CD4-positive, CD25-positive, alpha-beta regulatory T cell (primary cell): ENCODE results near the gene DGCR2. TPM values are rescaled to one million over a fixed set of nuclear protein-coding genes. Genes with fewer than 3 reads are reported as not detected.
"Not testable (repeated sequence)": the region's sequence is repeated elsewhere in the genome, so short reads cannot be mapped to it uniquely, and the experiment has no call there.

Experiments used
- ATAC-seq, 2 donors: fragments of 150-1000 bp; cut with Tn5 transposase; one replicate each; pipeline ENCODE4 v1.10.0; 2021; ENCODE audit warnings: low read depth in 2 of 2, moderate number of reproducible peaks in 2 of 2, moderate library complexity in 1 of 2
- DNase-seq, 3 donors: peaks; one replicate each; pipeline versions ENCODE4 v3.0.0 to v3.0.0-alpha.2; 2012 to 2022; ENCODE audit warnings: mixed read lengths in 1 of 3
- H3K27ac ChIP-seq: one replicate; pipeline ENCODE4 v1.7.0; 2013; ENCODE audit warnings: mild to moderate bottlenecking, low read length; ENCODE audit not compliant: insufficient read depth, poor library complexity, severe bottlenecking
- H3K27me3 ChIP-seq: one replicate; pipeline ENCODE4 v1.7.0; 2013; ENCODE audit warnings: low read length; ENCODE audit not compliant: control insufficient read depth, insufficient read depth
- H3K36me3 ChIP-seq: one replicate; pipeline ENCODE4 v1.7.0; 2013; ENCODE audit warnings: mild to moderate bottlenecking, low read length, moderate library complexity; ENCODE audit not compliant: control insufficient read depth, insufficient read depth
- H3K4me1 ChIP-seq: 2 replicates; pipeline ENCODE4 v1.7.0; 2013; ENCODE audit warnings: mild to moderate bottlenecking, low read length; ENCODE audit not compliant: insufficient read depth, control insufficient read depth, poor library complexity, severe bottlenecking
- H3K4me3 ChIP-seq: one replicate; pipeline ENCODE4 v1.7.0; 2013; ENCODE audit warnings: low read depth, mild to moderate bottlenecking, low read length, moderate library complexity
- H3K9me3 ChIP-seq, 2 experiments: 1 replicate in 1 of 2; 2 replicates in 1 of 2; pipeline ENCODE4 v1.7.0; 2013; ENCODE audit warnings: low read length in 2 of 2, mild to moderate bottlenecking in 1 of 2, moderate library complexity in 1 of 2; ENCODE audit not compliant: control insufficient read depth in 2 of 2
- H3K27ac Mint-ChIP-seq, 3 donors: one replicate each; pipeline ENCODE4 v1.8.0; 2020 to 2022; ENCODE audit warnings: mild to moderate bottlenecking in 3 of 3, mixed read lengths in 3 of 3, moderate library complexity in 2 of 3
- H3K27me3 Mint-ChIP-seq: one replicate; pipeline ENCODE4 v1.8.0; 2022; ENCODE audit warnings: mild to moderate bottlenecking, mixed read lengths
- H3K36me3 Mint-ChIP-seq: one replicate; pipeline ENCODE4 v1.8.0; 2020; ENCODE audit warnings: mixed read lengths
- H3K4me1 Mint-ChIP-seq, 4 donors: one replicate each; pipeline ENCODE4 v1.8.0; 2020 to 2022; ENCODE audit warnings: mixed read lengths in 4 of 4, mild to moderate bottlenecking in 1 of 4
- H3K4me3 Mint-ChIP-seq, 4 donors: one replicate each; pipeline ENCODE4 v1.8.0; 2020 to 2022; ENCODE audit warnings: mild to moderate bottlenecking in 4 of 4, mixed read lengths in 4 of 4, moderate library complexity in 3 of 4
- H3K9me3 Mint-ChIP-seq, 7 donors: one replicate each; pipeline ENCODE4 v1.8.0; 2020 to 2022; ENCODE audit warnings: mixed read lengths in 7 of 7, mild to moderate bottlenecking in 3 of 7, moderate library complexity in 2 of 7
- polyA plus RNA-seq, 4 donors: library from polyadenylated mRNA; unstranded; fragments of 300-500 nt; fragmentation: Illumina TruSeq; gene quantifications; one replicate each; pipeline ENCODE4 v1.2.3, GENCODE V29; 2021
- total RNA-seq: library from RNA; stranded (reverse); gene quantifications from one replicate; pipeline ENCODE4 v1.2.3, GENCODE V29; 2022

Gene DGCR2
- total and polyA plus RNA-seq, 5 donors from 2014 or later, result 51.8 to 75.2 (median 58.4) TPM

- Mint-ChIP-seq H3K4me1 (no peaks in the 10 kb centered on the region), H3K4me3 (no peak overlapping the region), H3K27me3 (peaks cover 29% of the 10 kb centered on the region), H3K36me3 (no peaks in the 10 kb centered on the region), H3K9me3 (no peaks in the 10 kb centered on the region), H3K27ac (no peak overlapping the region)
- H3K36me3 ChIP-seq, result no peaks in the 10 kb centered on the region
- H3K4me3 ChIP-seq, result no peak overlapping the region
- no peaks in the 10 kb centered on the region for H3K4me1 ChIP-seq
- H3K27ac ChIP-seq, result no peak overlapping the region
- peaks cover 1% of the 10 kb centered on the region for H3K27me3 ChIP-seq
- ATAC-seq (no peak), DNase-seq (no peak)
- H3K9me3 ChIP-seq, result no peaks in the 10 kb centered on the region
Observed at GRCh38 chr22:19016081-19016766, 106.0 kb downstream of the DGCR2 start.

GRCh38 chr22:19014886-19015285, 107.3 kb downstream of the DGCR2 start:
- no peaks in the 10 kb centered on the region for H3K36me3 Mint-ChIP-seq
- ATAC-seq, result no peak

GRCh38 chr22:19013881-19014598, 108.2 kb downstream of the DGCR2 start:
- not testable (repeated sequence) for DNase-seq, H3K9me3 Mint-ChIP-seq, H3K27ac ChIP-seq, H3K4me1 ChIP-seq, H3K27me3 ChIP-seq, ATAC-seq, H3K4me3 ChIP-seq, H3K9me3 ChIP-seq, H3K4me1 Mint-ChIP-seq, H3K36me3 Mint-ChIP-seq, H3K4me3 Mint-ChIP-seq, H3K36me3 ChIP-seq, H3K27ac Mint-ChIP-seq
- H3K27me3 Mint-ChIP-seq, result peaks cover 22% of the 10 kb centered on the region

More at GRCh38 chr22:19014886-19015285, 107.3 kb downstream of the DGCR2 start:
- DNase-seq, result no peak
- Histone ChIP-seq H3K9me3 (no peaks in the 10 kb centered on the region), H3K4me3 (no peak overlapping the region), H3K27me3 (peaks cover 3% of the 10 kb centered on the region), H3K27ac (no peak overlapping the region), H3K4me1 (no peaks in the 10 kb centered on the region), H3K36me3 (no peaks in the 10 kb centered on the region)
- Mint-ChIP-seq H3K4me3 (no peak overlapping the region), H3K27me3 (peaks cover 22% of the 10 kb centered on the region), H3K27ac (peak overlapping the region in 1 of 3 donors; percentile 43), H3K4me1 (no peaks in the 10 kb centered on the region), H3K9me3 (no peaks in the 10 kb centered on the region)

- peaks cover 23% of the 10 kb centered on the region for H3K27me3 Mint-ChIP-seq
- not testable (repeated sequence) for H3K9me3 Mint-ChIP-seq, H3K4me3 Mint-ChIP-seq
Observed at GRCh38 chr22:19013411-19013810, 108.8 kb downstream of the DGCR2 start.

GRCh38 chr22:19012308-19012986, 109.8 kb downstream of the DGCR2 start:
- peaks cover 3% of the 10 kb centered on the region for H3K27me3 ChIP-seq
- no peaks in the 10 kb centered on the region for H3K4me1 Mint-ChIP-seq
- no peaks in the 10 kb centered on the region for H3K9me3 ChIP-seq
- DNase-seq, result no peak
- peaks cover 29% of the 10 kb centered on the region for H3K27me3 Mint-ChIP-seq
- no peaks in the 10 kb centered on the region for H3K4me1 ChIP-seq
- no peak for ATAC-seq
- no peaks in the 10 kb centered on the region for H3K36me3 Mint-ChIP-seq
- no peaks in the 10 kb centered on the region for H3K36me3 ChIP-seq
- H3K4me3 ChIP-seq, result no peak overlapping the region
- H3K4me3 Mint-ChIP-seq, result no peak overlapping the region
- no peaks in the 10 kb centered on the region for H3K9me3 Mint-ChIP-seq
- H3K27ac Mint-ChIP-seq, result no peak overlapping the region
- no peak overlapping the region for H3K27ac ChIP-seq

More at GRCh38 chr22:19013411-19013810, 108.8 kb downstream of the DGCR2 start:
- H3K27ac Mint-ChIP-seq, H3K36me3 Mint-ChIP-seq, H3K27ac ChIP-seq, H3K4me1 ChIP-seq, H3K4me3 ChIP-seq, H3K4me1 Mint-ChIP-seq, DNase-seq, H3K36me3 ChIP-seq, H3K27me3 ChIP-seq, H3K9me3 ChIP-seq, ATAC-seq: not testable (repeated sequence)

- not testable (repeated sequence) for H3K9me3 ChIP-seq, H3K27ac ChIP-seq, H3K36me3 Mint-ChIP-seq, H3K4me1 ChIP-seq, ATAC-seq, H3K36me3 ChIP-seq, H3K27ac Mint-ChIP-seq, H3K4me3 ChIP-seq, H3K4me1 Mint-ChIP-seq, H3K4me3 Mint-ChIP-seq, DNase-seq, H3K9me3 Mint-ChIP-seq, H3K27me3 ChIP-seq
- H3K27me3 Mint-ChIP-seq, result peaks cover 32% of the 10 kb centered on the region
Observed at GRCh38 chr22:19011611-19012010, 110.6 kb downstream of the DGCR2 start.

- no peaks in the 10 kb centered on the region for H3K9me3 Mint-ChIP-seq
- peaks cover 31% of the 10 kb centered on the region for H3K27me3 Mint-ChIP-seq
- no peak overlapping the region for H3K4me3 Mint-ChIP-seq
- no peak for DNase-seq
- Histone ChIP-seq H3K4me3 (no peak overlapping the region), H3K9me3 (no peaks in the 10 kb centered on the region), H3K36me3 (no peaks in the 10 kb centered on the region), H3K4me1 (no peaks in the 10 kb centered on the region), H3K27ac (no peak overlapping the region), H3K27me3 (peaks cover 5% of the 10 kb centered on the region)
- ATAC-seq, result no peak
- H3K27ac Mint-ChIP-seq, result no peak overlapping the region
- H3K36me3 Mint-ChIP-seq, result no peaks in the 10 kb centered on the region
- H3K4me1 Mint-ChIP-seq, result no peaks in the 10 kb centered on the region
Observed at GRCh38 chr22:19011075-19011474, 111.1 kb downstream of the DGCR2 start.
